Muscle of leg (tissue), 11 donors: Measurements from ENCODE around the gene ZNF649. TPM values are rescaled to one million over a fixed set of nuclear protein-coding genes. Genes with fewer than 3 reads are reported as not detected.
A peak's percentile ranks its signal among the peaks of the same experiment; 100 is the strongest.
"Not testable (repeated sequence)": the region's sequence is repeated elsewhere in the genome, so short reads cannot be mapped to it uniquely, and the experiment has no call there.

ENCODE experiments used
- DNase-seq: peaks from one replicate; pipeline ENCODE4 v3.0.0; 2013
- H3K27ac ChIP-seq: one replicate; pipeline ENCODE4 v1.5.1; 2013; ENCODE audit warnings: mild to moderate bottlenecking, low read length, control low read depth
- H3K27me3 ChIP-seq: one replicate; pipeline ENCODE4 v1.6.1; 2013; ENCODE audit warnings: low read length; ENCODE audit not compliant: control insufficient read depth, insufficient read depth
- H3K36me3 ChIP-seq: one replicate; pipeline ENCODE4 v1.6.1; 2013; ENCODE audit warnings: low read length; ENCODE audit not compliant: control insufficient read depth, insufficient read depth
- H3K4me1 ChIP-seq: one replicate; pipeline ENCODE4 v1.6.1; 2013; ENCODE audit warnings: low read length; ENCODE audit not compliant: control insufficient read depth, insufficient read depth
- H3K4me3 ChIP-seq: one replicate; pipeline ENCODE4 v1.5.1; 2013; ENCODE audit warnings: low read length, control low read depth
- H3K9me3 ChIP-seq: replicated peaks from 2 replicates; pipeline ENCODE4 v1.6.1; 2013; ENCODE audit warnings: low read depth, low read length; ENCODE audit not compliant: control insufficient read depth
- WGBS: methylation state at CpG from one replicate; pipeline ENCODE4 v1.1.5; 2013; ENCODE audit warnings: missing lambda C conversion rate; ENCODE audit not compliant: insufficient coverage; 5-methylcytosine and 5-hydroxymethylcytosine counted together
- polyA plus RNA-seq, 8 donors: library from polyadenylated mRNA; unstranded; fragments of 120-200 nt; gene quantifications; one replicate each; pipeline versions ENCODE4 v1.2.1 to v1.2.3, GENCODE V29; 2013; ENCODE audit warnings: inconsistent platforms in 1 of 8, low replicate concordance in 1 of 8; ENCODE audit not compliant: insufficient read length in 8 of 8, insufficient read depth in 1 of 8
- total RNA-seq: library from RNA; stranded (reverse); fragments of 120-200 nt; gene quantifications from one replicate; pipeline ENCODE4 v1.2.4, GENCODE V29; 2013

The ZNF649 gene
- total and polyA plus RNA-seq, 9 donors, result 8.6 to 13.7 (median 12.0) TPM

- Histone ChIP-seq H3K36me3 (peaks cover 3% of the 10 kb centered on the region), H3K27me3 (peaks cover 2% of the 10 kb centered on the region), H3K4me1 (peaks cover 12% of the 10 kb centered on the region), H3K9me3 (peaks cover 18% of the 10 kb centered on the region), H3K27ac (peak overlapping the region; percentile 99), H3K4me3 (peak overlapping the region; percentile 89)
- DNase-seq, result no peak
- WGBS, result 12% methylated on average over 11 of the region's 11 CpGs
These were observed 21.6 kb upstream of the ZNF649 start for GRCh38 chr19:51926426-51926783.

GRCh38 chr19:51921949-51922348, 17.1 kb upstream of the ZNF649 start:
- H3K4me3 ChIP-seq, result no peak overlapping the region
- peaks cover 3% of the 10 kb centered on the region for H3K4me1 ChIP-seq
- peaks cover 2% of the 10 kb centered on the region for H3K27me3 ChIP-seq
- peaks cover 38% of the 10 kb centered on the region for H3K9me3 ChIP-seq
- no peak overlapping the region for H3K27ac ChIP-seq
- no peaks in the 10 kb centered on the region for H3K36me3 ChIP-seq
- 85% methylated on average over 7 of the region's 8 CpGs for WGBS
- no peak for DNase-seq

- Histone ChIP-seq H3K4me1 (no peaks in the 10 kb centered on the region), H3K27ac (no peak overlapping the region), H3K4me3 (no peak overlapping the region), H3K36me3 (no peaks in the 10 kb centered on the region), H3K27me3 (no peaks in the 10 kb centered on the region), H3K9me3 (peaks cover 50% of the 10 kb centered on the region)
- 70% methylated on average over 2 of the region's 3 CpGs for WGBS
- no peak for DNase-seq
These were observed 14.8 kb upstream of the ZNF649 start for GRCh38 chr19:51919606-51920005.

- Histone ChIP-seq H3K36me3 (no peaks in the 10 kb centered on the region), H3K27ac (no peak overlapping the region), H3K4me3 (no peak overlapping the region), H3K4me1 (no peaks in the 10 kb centered on the region), H3K27me3 (no peaks in the 10 kb centered on the region), H3K9me3 (peaks cover 36% of the 10 kb centered on the region)
- WGBS, result 86% methylated on average over 1 of the region's 1 CpG
- no peak for DNase-seq
These were observed 11.3 kb upstream of the ZNF649 start for GRCh38 chr19:51916167-51916566.

GRCh38 chr19:51915324-51915867, 10.6 kb upstream of the ZNF649 start:
- H3K9me3 ChIP-seq, result peaks cover 29% of the 10 kb centered on the region
- no peak overlapping the region for H3K27ac ChIP-seq
- H3K36me3 ChIP-seq, result no peaks in the 10 kb centered on the region
- H3K27me3 ChIP-seq, result no peaks in the 10 kb centered on the region
- H3K4me3 ChIP-seq, result no peak overlapping the region
- no peaks in the 10 kb centered on the region for H3K4me1 ChIP-seq
- no peak for DNase-seq
- WGBS, result no CpG with 5 or more reads among the region's 5 CpGs

- not testable (repeated sequence) for H3K4me1 ChIP-seq, H3K9me3 ChIP-seq, DNase-seq, H3K36me3 ChIP-seq, H3K27ac ChIP-seq, H3K4me3 ChIP-seq
- peaks cover 16% of the 10 kb centered on the region for H3K27me3 ChIP-seq
- WGBS, result 0% methylated on average over 1 of the region's 5 CpGs
These were observed 3.2 kb upstream of the ZNF649 start for GRCh38 chr19:51907981-51908380.

GRCh38 chr19:51906108-51906507, 1.3 kb upstream of the ZNF649 start:
- H3K4me1 ChIP-seq, H3K9me3 ChIP-seq, H3K27ac ChIP-seq, H3K36me3 ChIP-seq, H3K4me3 ChIP-seq, DNase-seq: not testable (repeated sequence)
- 30% methylated on average over 7 of the region's 9 CpGs for WGBS
- peaks cover 16% of the 10 kb centered on the region for H3K27me3 ChIP-seq

GRCh38 chr19:51905639-51906038, 822 bp upstream of the ZNF649 start:
- peaks cover 16% of the 10 kb centered on the region for H3K27me3 ChIP-seq
- H3K4me3 ChIP-seq, H3K4me1 ChIP-seq, DNase-seq, H3K36me3 ChIP-seq, H3K27ac ChIP-seq: not testable (repeated sequence)
- WGBS, result no CpG with 5 or more reads among the region's 3 CpGs
- H3K9me3 ChIP-seq, result peaks cover 12% of the 10 kb centered on the region

- Histone ChIP-seq H3K9me3 (peaks cover 16% of the 10 kb centered on the region), H3K4me3 (no peak overlapping the region), H3K4me1 (peaks cover 6% of the 10 kb centered on the region), H3K36me3 (peaks cover 3% of the 10 kb centered on the region), H3K27ac (no peak overlapping the region), H3K27me3 (peaks cover 16% of the 10 kb centered on the region)
- WGBS, result no CpG with 5 or more reads among the region's 3 CpGs
- DNase-seq, result no peak
These were observed 389 bp upstream of the ZNF649 start for GRCh38 chr19:51905206-51905605.

- Histone ChIP-seq H3K4me3 (no peak overlapping the region), H3K27ac (no peak overlapping the region), H3K9me3 (peaks cover 31% of the 10 kb centered on the region), H3K36me3 (peaks cover 23% of the 10 kb centered on the region), H3K4me1 (peaks cover 6% of the 10 kb centered on the region), H3K27me3 (peaks cover 16% of the 10 kb centered on the region)
- no peak for DNase-seq
- WGBS, result 78% methylated on average over 7 of the region's 8 CpGs
These were observed 1.6 kb downstream of the ZNF649 start for GRCh38 chr19:51903192-51903591.

- DNase-seq, result no peak
- no peak overlapping the region for H3K27ac ChIP-seq
- WGBS, result 90% methylated on average over 3 of the region's 4 CpGs
- peaks cover 6% of the 10 kb centered on the region for H3K4me1 ChIP-seq
- H3K9me3 ChIP-seq, result peaks cover 38% of the 10 kb centered on the region
- H3K27me3 ChIP-seq, result peaks cover 7% of the 10 kb centered on the region
- peaks cover 32% of the 10 kb centered on the region for H3K36me3 ChIP-seq
- H3K4me3 ChIP-seq, result no peak overlapping the region
These were observed 3.0 kb downstream of the ZNF649 start for GRCh38 chr19:51901860-51902259.
